ENCODE data around the gene TCF23.
A peak's percentile ranks its signal among the peaks of the same experiment; 100 is the strongest.
"Not testable (repeated sequence)": the region's sequence is repeated elsewhere in the genome, so short reads cannot be mapped to it uniquely, and the experiment has no call there.

TCF23 gene

DNA sequence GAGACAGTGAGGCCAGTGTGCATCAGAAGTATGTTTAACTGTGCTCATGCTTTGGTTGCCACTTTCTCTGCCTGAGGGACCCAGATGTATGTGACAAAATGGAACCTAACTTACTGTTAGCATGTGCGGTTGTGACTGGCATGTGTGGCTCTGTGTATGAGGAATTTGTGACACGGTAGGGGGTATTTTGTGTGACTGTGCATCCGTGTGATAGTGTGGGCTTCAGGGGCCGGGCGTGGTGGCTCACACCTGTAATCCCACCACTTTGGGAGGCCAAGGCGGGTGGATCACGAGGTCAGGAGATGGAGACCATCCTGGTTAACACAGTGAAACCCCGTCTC is 29.5 kb upstream of the TCF23 start:
- H2AFZ ChIP-seq (ENCODE audit: low read depth, low read length); DNase-seq; H2AK5ac ChIP-seq (ENCODE audit: low read length, severe bottlenecking); H3K4ac ChIP-seq (ENCODE audit: low read depth in 1 of 2, low read length in 2 of 2); H3K27ac ChIP-seq (ENCODE audit: low read length, poor library complexity, severe bottlenecking); H3K18ac ChIP-seq (ENCODE audit: low read depth in 1 of 2, low read length in 2 of 2); H3K9me3 ChIP-seq (ENCODE audit: control insufficient read depth, low read length); H2BK15ac ChIP-seq (ENCODE audit: low read depth, poor library complexity, severe bottlenecking); H3K79me1 ChIP-seq (replicated peaks; ENCODE audit: low read length, poor library complexity, severe bottlenecking); H2BK120ac ChIP-seq (ENCODE audit: low read depth, low read length); H3K36me3 ChIP-seq (ENCODE audit: control insufficient read depth in 1 of 2, insufficient read depth in 2 of 2, low read depth in 1 of 2, low read length in 2 of 2); H2BK5ac ChIP-seq (ENCODE audit: low read depth, low read length, poor library complexity, severe bottlenecking): not testable (repeated sequence)
- WGBS: 90% methylated on average over 8 of the region's 8 CpGs
- peak overlapping the region; percentile 51 to 83 for H3K4me3 ChIP-seq (ENCODE audit: insufficient read depth in 1 of 2, low read depth in 1 of 2, low read length in 2 of 2)
- peaks cover 19% of the 10 kb centered on the region for H3K4me1 ChIP-seq (ENCODE audit: control insufficient read depth, insufficient read depth, low read depth, low read length)
- H3K4me2 ChIP-seq (ENCODE audit: low read length, poor library complexity, severe bottlenecking): peak overlapping the region; percentile 86
- peak overlapping the region; percentile 67 for H4K91ac ChIP-seq (ENCODE audit: low read length)
- peak overlapping the region; percentile 70 for H4K8ac ChIP-seq (ENCODE audit: low read length)
- H3K23ac ChIP-seq (ENCODE audit: low read length in 2 of 2): peak overlapping the region in 1 of 2 experiments; percentile 20
- H3K27me3 ChIP-seq (ENCODE audit: control insufficient read depth in 1 of 2, insufficient read depth in 1 of 2, low read length in 2 of 2): peaks cover 36 to 75% of the 10 kb centered on the region in 2 experiments
- H2BK12ac ChIP-seq (ENCODE audit: low read length in 2 of 2): peak overlapping the region in 1 of 2 experiments; percentile 42
- peak overlapping the region; percentile 76 for H3K9ac ChIP-seq (ENCODE audit: low read length)
- H3K14ac ChIP-seq (ENCODE audit: low read length in 2 of 2): peak overlapping the region in 1 of 2 experiments; percentile 35

- no peak overlapping the region for H2BK5ac ChIP-seq (ENCODE audit: low read depth, low read length, poor library complexity, severe bottlenecking)
- no peak overlapping the region for H3K4ac ChIP-seq (ENCODE audit: low read depth in 1 of 2, low read length in 2 of 2)
- H3K79me1 ChIP-seq (replicated peaks; ENCODE audit: low read length, poor library complexity, severe bottlenecking): no peaks in the 10 kb centered on the region
- peaks cover 0 to 4% of the 10 kb centered on the region in 2 experiments for H3K36me3 ChIP-seq (ENCODE audit: control insufficient read depth in 1 of 2, insufficient read depth in 2 of 2, low read depth in 1 of 2, low read length in 2 of 2)
- H3K4me1 ChIP-seq (ENCODE audit: control insufficient read depth, insufficient read depth, low read depth, low read length): peaks cover 19% of the 10 kb centered on the region
- H2BK15ac ChIP-seq (ENCODE audit: low read depth, poor library complexity, severe bottlenecking): no peak overlapping the region
- H2BK12ac ChIP-seq (ENCODE audit: low read length in 2 of 2): no peak overlapping the region
- H2AK5ac ChIP-seq (ENCODE audit: low read length, severe bottlenecking): no peak overlapping the region
- no peak overlapping the region for H4K91ac ChIP-seq (ENCODE audit: low read length)
- H2AFZ ChIP-seq (ENCODE audit: low read depth, low read length): no peak overlapping the region
- 85% methylated on average over 2 of the region's 2 CpGs for WGBS
- no peak overlapping the region for H3K9ac ChIP-seq (ENCODE audit: low read length)
- no peak overlapping the region for H3K18ac ChIP-seq (ENCODE audit: low read depth in 1 of 2, low read length in 2 of 2)
- no peaks in the 10 kb centered on the region for H3K9me3 ChIP-seq (ENCODE audit: control insufficient read depth, low read length)
- no peak overlapping the region for H3K4me2 ChIP-seq (ENCODE audit: low read length, poor library complexity, severe bottlenecking)
- H2BK120ac ChIP-seq (ENCODE audit: low read depth, low read length): no peak overlapping the region
- H4K8ac ChIP-seq (ENCODE audit: low read length): no peak overlapping the region
- H3K27ac ChIP-seq (ENCODE audit: low read length, poor library complexity, severe bottlenecking): no peak overlapping the region
- H3K23ac ChIP-seq (ENCODE audit: low read length in 2 of 2): no peak overlapping the region
- DNase-seq: no peak
- no peak overlapping the region for H3K4me3 ChIP-seq (ENCODE audit: insufficient read depth in 1 of 2, low read depth in 1 of 2, low read length in 2 of 2)
- H3K14ac ChIP-seq (ENCODE audit: low read length in 2 of 2): no peak overlapping the region
- peaks cover 36 to 68% of the 10 kb centered on the region in 2 experiments for H3K27me3 ChIP-seq (ENCODE audit: control insufficient read depth in 1 of 2, insufficient read depth in 1 of 2, low read length in 2 of 2)
Observed at GRCh38 chr2:27121906-27122305, 26.9 kb upstream of the TCF23 start.

DNA sequence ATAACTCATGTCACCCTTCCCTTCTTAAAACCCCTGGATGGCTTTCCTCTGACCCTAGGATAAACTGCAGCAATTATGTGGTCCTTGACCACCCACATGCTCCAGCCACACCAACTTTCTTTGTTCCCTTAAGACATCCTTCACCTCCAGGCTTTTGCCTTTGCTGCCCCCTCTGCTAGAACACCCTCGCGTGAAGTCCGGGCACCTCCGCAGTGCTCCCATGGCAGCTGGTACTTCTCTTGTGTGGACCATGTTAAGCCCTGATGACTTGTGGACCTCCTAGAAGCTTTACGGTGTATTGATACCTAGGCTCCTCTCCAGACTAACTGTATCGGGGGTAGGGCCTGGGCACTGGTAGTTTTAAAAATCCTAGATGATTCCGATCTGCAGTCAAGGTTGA is 26.0 kb upstream of the TCF23 start:
- H3K18ac ChIP-seq (ENCODE audit: low read depth in 1 of 2, low read length in 2 of 2): no peak overlapping the region
- H2BK15ac ChIP-seq (ENCODE audit: low read depth, poor library complexity, severe bottlenecking): no peak overlapping the region
- peaks cover 36 to 61% of the 10 kb centered on the region in 2 experiments for H3K27me3 ChIP-seq (ENCODE audit: control insufficient read depth in 1 of 2, insufficient read depth in 1 of 2, low read length in 2 of 2)
- H4K91ac ChIP-seq (ENCODE audit: low read length): no peak overlapping the region
- H3K4me2 ChIP-seq (ENCODE audit: low read length, poor library complexity, severe bottlenecking): no peak overlapping the region
- H3K4me1 ChIP-seq (ENCODE audit: control insufficient read depth, insufficient read depth, low read depth, low read length): peaks cover 19% of the 10 kb centered on the region
- no peak overlapping the region for H2BK120ac ChIP-seq (ENCODE audit: low read depth, low read length)
- H4K8ac ChIP-seq (ENCODE audit: low read length): no peak overlapping the region
- H3K27ac ChIP-seq (ENCODE audit: low read length, poor library complexity, severe bottlenecking): no peak overlapping the region
- no peak overlapping the region for H2AFZ ChIP-seq (ENCODE audit: low read depth, low read length)
- H3K79me1 ChIP-seq (replicated peaks; ENCODE audit: low read length, poor library complexity, severe bottlenecking): no peaks in the 10 kb centered on the region
- H3K4me3 ChIP-seq (ENCODE audit: insufficient read depth in 1 of 2, low read depth in 1 of 2, low read length in 2 of 2): peak overlapping the region in 1 of 2 experiments; percentile 75
- H3K9ac ChIP-seq (ENCODE audit: low read length): no peak overlapping the region
- DNase-seq: no peak
- H3K14ac ChIP-seq (ENCODE audit: low read length in 2 of 2): no peak overlapping the region
- H3K9me3 ChIP-seq (ENCODE audit: control insufficient read depth, low read length): no peaks in the 10 kb centered on the region
- no peak overlapping the region for H2AK5ac ChIP-seq (ENCODE audit: low read length, severe bottlenecking)
- H3K36me3 ChIP-seq (ENCODE audit: control insufficient read depth in 1 of 2, insufficient read depth in 2 of 2, low read depth in 1 of 2, low read length in 2 of 2): peaks cover 0 to 4% of the 10 kb centered on the region in 2 experiments
- H3K4ac ChIP-seq (ENCODE audit: low read depth in 1 of 2, low read length in 2 of 2): no peak overlapping the region
- no peak overlapping the region for H3K23ac ChIP-seq (ENCODE audit: low read length in 2 of 2)
- H2BK5ac ChIP-seq (ENCODE audit: low read depth, low read length, poor library complexity, severe bottlenecking): no peak overlapping the region
- H2BK12ac ChIP-seq (ENCODE audit: low read length in 2 of 2): no peak overlapping the region
- 86% methylated on average over 7 of the region's 7 CpGs for WGBS

DNA sequence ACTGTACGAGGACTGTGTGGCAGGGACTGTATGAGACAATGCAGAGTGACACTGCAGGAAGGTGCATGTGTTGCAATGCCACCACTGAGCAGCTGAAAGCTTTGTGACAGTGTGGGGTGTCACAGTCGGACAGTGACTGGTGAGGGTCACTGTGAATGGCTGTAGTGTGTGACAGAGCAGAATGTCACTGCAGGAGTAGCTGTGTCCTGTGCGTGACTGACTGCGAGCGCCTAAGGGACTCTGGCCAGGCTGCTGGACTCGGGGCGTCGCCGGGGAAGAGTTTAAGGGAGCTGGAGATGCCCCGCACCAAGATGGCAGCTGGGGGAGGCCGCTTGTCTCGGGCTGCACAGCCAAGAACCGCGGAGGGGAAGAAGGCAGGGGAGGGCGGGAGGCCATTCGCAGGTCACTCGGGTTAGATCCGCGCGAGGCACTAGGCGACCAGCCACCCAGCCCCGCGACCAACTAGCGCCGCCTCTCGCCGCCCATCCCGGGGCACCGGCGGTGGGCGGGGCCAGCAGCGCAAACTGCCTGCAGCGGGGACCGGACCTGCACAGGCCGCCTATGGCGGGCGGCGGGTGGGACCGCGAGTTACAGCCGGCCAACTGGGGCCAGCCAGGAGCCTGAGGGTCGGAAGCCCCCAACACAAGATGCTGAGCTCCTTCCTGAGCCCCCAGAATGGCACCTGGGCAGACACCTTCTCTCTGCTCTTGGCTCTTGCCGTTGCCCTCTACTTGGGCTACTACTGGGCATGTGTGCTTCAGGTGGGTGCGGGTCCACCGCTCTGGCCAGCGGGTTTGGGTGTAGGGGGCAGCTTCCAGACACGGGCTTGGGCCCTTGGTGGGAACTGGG is 25.3 kb upstream of the TCF23 start, which contains the start of gene ABHD1:
Gene ABHD1 (plus strand): TSS at position 514 of the 849 bp plus-strand sequence. CDS start 134 bp downstream, at position 648.
- H3K79me1 ChIP-seq (replicated peaks; ENCODE audit: low read length, poor library complexity, severe bottlenecking): no peaks in the 10 kb centered on the region
- H3K9me3 ChIP-seq (ENCODE audit: control insufficient read depth, low read length): no peaks in the 10 kb centered on the region
- peak within 1 kb of the TSS; percentile 82 for H4K8ac ChIP-seq (ENCODE audit: low read length)
- no peak within 1 kb of the TSS for H2AK5ac ChIP-seq (ENCODE audit: low read length, severe bottlenecking)
- no peak within 1 kb of the TSS for H3K27ac ChIP-seq (ENCODE audit: low read length, poor library complexity, severe bottlenecking)
- no peak within 1 kb of the TSS for H3K23ac ChIP-seq (ENCODE audit: low read length in 2 of 2)
- peaks cover 15% of the 10 kb centered on the region for H3K4me1 ChIP-seq (ENCODE audit: control insufficient read depth, insufficient read depth, low read depth, low read length)
- H3K4me3 ChIP-seq (ENCODE audit: insufficient read depth in 1 of 2, low read depth in 1 of 2, low read length in 2 of 2): peak within 1 kb of the TSS; percentile 55 to 75
- H3K4ac ChIP-seq (ENCODE audit: low read depth in 1 of 2, low read length in 2 of 2): no peak within 1 kb of the TSS
- H2AFZ ChIP-seq (ENCODE audit: low read depth, low read length): peak within 1 kb of the TSS; percentile 80
- peaks cover 33 to 54% of the 10 kb centered on the region in 2 experiments for H3K27me3 ChIP-seq (ENCODE audit: control insufficient read depth in 1 of 2, insufficient read depth in 1 of 2, low read length in 2 of 2)
- H3K4me2 ChIP-seq (ENCODE audit: low read length, poor library complexity, severe bottlenecking): peak within 1 kb of the TSS; percentile 55
- no peak within 1 kb of the TSS for H2BK12ac ChIP-seq (ENCODE audit: low read length in 2 of 2)
- peak; percentile 18 for DNase-seq
- H3K9ac ChIP-seq (ENCODE audit: low read length): peak within 1 kb of the TSS; percentile 57
- peak within 1 kb of the TSS; percentile 87 for H4K91ac ChIP-seq (ENCODE audit: low read length)
- H3K36me3 ChIP-seq (ENCODE audit: control insufficient read depth in 1 of 2, insufficient read depth in 2 of 2, low read depth in 1 of 2, low read length in 2 of 2): peaks cover 0 to 6% of the 10 kb centered on the region in 2 experiments
- peak within 1 kb of the TSS; percentile 5 to 63 for H3K18ac ChIP-seq (ENCODE audit: low read depth in 1 of 2, low read length in 2 of 2)
- H3K14ac ChIP-seq (ENCODE audit: low read length in 2 of 2): peak within 1 kb of the TSS in 1 of 2 experiments; percentile 51
- H2BK120ac ChIP-seq (ENCODE audit: low read depth, low read length): no peak within 1 kb of the TSS
- WGBS: 15% methylated on average over 43 of the region's 47 CpGs
- H2BK15ac ChIP-seq (ENCODE audit: low read depth, poor library complexity, severe bottlenecking): peak within 1 kb of the TSS; percentile 77
- no peak within 1 kb of the TSS for H2BK5ac ChIP-seq (ENCODE audit: low read depth, low read length, poor library complexity, severe bottlenecking)
